Measurements from ENCODE around the gene MSI2. TPM values are rescaled to one million over a fixed set of nuclear protein-coding genes. Genes with fewer than 3 reads are reported as not detected.

MSI2 gene
- total RNA-seq, 1 donor from 2014 or later, result 60.6 TPM

DNA sequence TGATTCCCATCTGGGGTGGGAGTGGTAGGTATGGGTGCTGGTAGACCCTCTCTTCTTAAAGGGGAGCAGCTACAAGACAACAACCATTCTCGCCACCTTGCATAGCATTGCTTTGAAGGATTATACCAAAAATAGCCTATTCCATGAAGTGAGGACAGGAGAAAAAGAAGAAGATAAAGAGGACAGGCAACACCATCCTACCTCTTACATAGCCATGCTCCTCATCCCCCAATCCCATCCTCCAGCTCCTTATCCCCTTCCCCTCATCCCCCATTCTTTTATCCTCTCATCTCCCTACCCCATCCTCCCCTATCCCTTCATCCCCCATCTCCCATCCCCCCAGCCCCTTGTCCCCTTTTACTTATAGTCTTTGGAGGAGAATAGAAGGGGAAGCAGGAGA, 459.7 kb downstream of the MSI2 start:
- DNase-seq (ENCODE audit: low spot score), result no peak
- TF ChIP-seq, protein P1, sequence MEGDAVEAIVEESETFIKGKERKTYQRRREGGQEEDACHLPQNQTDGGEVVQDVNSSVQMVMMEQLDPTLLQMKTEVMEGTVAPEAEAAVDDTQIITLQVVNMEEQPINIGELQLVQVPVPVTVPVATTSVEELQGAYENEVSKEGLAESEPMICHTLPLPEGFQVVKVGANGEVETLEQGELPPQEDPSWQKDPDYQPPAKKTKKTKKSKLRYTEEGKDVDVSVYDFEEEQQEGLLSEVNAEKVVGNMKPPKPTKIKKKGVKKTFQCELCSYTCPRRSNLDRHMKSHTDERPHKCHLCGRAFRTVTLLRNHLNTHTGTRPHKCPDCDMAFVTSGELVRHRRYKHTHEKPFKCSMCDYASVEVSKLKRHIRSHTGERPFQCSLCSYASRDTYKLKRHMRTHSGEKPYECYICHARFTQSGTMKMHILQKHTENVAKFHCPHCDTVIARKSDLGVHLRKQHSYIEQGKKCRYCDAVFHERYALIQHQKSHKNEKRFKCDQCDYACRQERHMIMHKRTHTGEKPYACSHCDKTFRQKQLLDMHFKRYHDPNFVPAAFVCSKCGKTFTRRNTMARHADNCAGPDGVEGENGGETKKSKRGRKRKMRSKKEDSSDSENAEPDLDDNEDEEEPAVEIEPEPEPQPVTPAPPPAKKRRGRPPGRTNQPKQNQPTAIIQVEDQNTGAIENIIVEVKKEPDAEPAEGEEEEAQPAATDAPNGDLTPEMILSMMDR (IDR thresholded peaks at IDR 0.05; ENCODE audit: unreplicated experiment), result no peak
- Mint-ChIP-seq H3K9me3 (ENCODE audit: unreplicated experiment) (no peaks in the 10 kb centered on the region), H3K27ac (ENCODE audit: unreplicated experiment) (no peak overlapping the region), H3K4me1 (ENCODE audit: unreplicated experiment) (no peaks in the 10 kb centered on the region), H3K27me3 (ENCODE audit: unreplicated experiment) (no peaks in the 10 kb centered on the region), H3K36me3 (ENCODE audit: low read depth, unreplicated experiment) (no peaks in the 10 kb centered on the region), H3K4me3 (ENCODE audit: unreplicated experiment) (no peak overlapping the region)

- no peak for DNase-seq (ENCODE audit: low spot score)
- TF ChIP-seq, protein P1 (IDR thresholded peaks at IDR 0.05; ENCODE audit: unreplicated experiment), result no peak
- Mint-ChIP-seq H3K36me3 (ENCODE audit: low read depth, unreplicated experiment) (peaks cover 3% of the 10 kb centered on the region), H3K9me3 (ENCODE audit: unreplicated experiment) (no peaks in the 10 kb centered on the region), H3K4me3 (ENCODE audit: unreplicated experiment) (no peak overlapping the region), H3K4me1 (ENCODE audit: unreplicated experiment) (peaks cover 12% of the 10 kb centered on the region), H3K27me3 (ENCODE audit: unreplicated experiment) (peaks cover 3% of the 10 kb centered on the region), H3K27ac (ENCODE audit: unreplicated experiment) (no peak overlapping the region)
Measured at GRCh38 chr17:57718878-57719277, 462.6 kb downstream of the MSI2 start.

DNA sequence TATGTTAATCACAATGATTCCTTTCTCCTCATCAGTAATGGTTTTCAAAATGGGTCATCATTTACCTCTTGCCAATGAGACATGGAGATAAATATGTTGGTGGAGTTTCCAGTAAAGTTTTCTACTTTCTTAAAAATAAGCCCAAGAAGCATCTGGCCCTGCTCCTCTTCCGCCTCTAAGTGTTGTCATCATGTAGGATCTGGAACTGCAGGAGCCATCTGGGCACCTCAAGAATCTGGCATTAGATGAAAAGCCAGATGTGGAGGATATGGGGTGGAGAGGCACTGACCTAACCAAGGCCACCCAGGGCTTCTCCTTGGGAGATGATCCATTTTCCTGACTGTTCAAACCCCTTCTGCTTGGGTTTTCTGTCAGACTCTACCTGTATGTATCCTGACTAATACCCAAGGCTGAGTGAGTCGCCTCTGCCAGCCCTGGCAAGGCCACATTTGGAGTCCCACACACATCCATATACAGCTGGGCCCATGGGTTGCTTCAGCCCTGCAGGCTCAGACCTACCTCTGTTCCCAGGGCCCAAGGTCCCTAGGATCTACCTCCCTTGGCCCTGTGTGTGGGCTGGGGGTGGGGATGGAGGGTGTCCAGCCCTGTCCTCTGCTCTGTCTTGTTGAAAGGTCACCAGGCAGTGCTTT, 464.2 kb downstream of the MSI2 start:
- H3K36me3 Mint-ChIP-seq (ENCODE audit: low read depth, unreplicated experiment), result peaks cover 3% of the 10 kb centered on the region
- no peak overlapping the region for H3K4me3 Mint-ChIP-seq (ENCODE audit: unreplicated experiment)
- no peak for DNase-seq (ENCODE audit: low spot score)
- peaks cover 3% of the 10 kb centered on the region for H3K27me3 Mint-ChIP-seq (ENCODE audit: unreplicated experiment)
- TF ChIP-seq, protein P1 (IDR thresholded peaks at IDR 0.05; ENCODE audit: unreplicated experiment), result no peak
- H3K27ac Mint-ChIP-seq (ENCODE audit: unreplicated experiment), result no peak overlapping the region
- H3K9me3 Mint-ChIP-seq (ENCODE audit: unreplicated experiment), result no peaks in the 10 kb centered on the region
- peaks cover 12% of the 10 kb centered on the region for H3K4me1 Mint-ChIP-seq (ENCODE audit: unreplicated experiment)

- Mint-ChIP-seq H3K36me3 (ENCODE audit: low read depth, unreplicated experiment) (peaks cover 3% of the 10 kb centered on the region), H3K9me3 (ENCODE audit: unreplicated experiment) (no peaks in the 10 kb centered on the region), H3K27me3 (ENCODE audit: unreplicated experiment) (peaks cover 3% of the 10 kb centered on the region), H3K27ac (ENCODE audit: unreplicated experiment) (no peak overlapping the region), H3K4me3 (ENCODE audit: unreplicated experiment) (no peak overlapping the region), H3K4me1 (ENCODE audit: unreplicated experiment) (peaks cover 12% of the 10 kb centered on the region)
- DNase-seq (ENCODE audit: low spot score), result no peak
- TF ChIP-seq, protein P1 (IDR thresholded peaks at IDR 0.05; ENCODE audit: unreplicated experiment), result no peak
Measured at GRCh38 chr17:57721967-57722703, 465.8 kb downstream of the MSI2 start.

DNA sequence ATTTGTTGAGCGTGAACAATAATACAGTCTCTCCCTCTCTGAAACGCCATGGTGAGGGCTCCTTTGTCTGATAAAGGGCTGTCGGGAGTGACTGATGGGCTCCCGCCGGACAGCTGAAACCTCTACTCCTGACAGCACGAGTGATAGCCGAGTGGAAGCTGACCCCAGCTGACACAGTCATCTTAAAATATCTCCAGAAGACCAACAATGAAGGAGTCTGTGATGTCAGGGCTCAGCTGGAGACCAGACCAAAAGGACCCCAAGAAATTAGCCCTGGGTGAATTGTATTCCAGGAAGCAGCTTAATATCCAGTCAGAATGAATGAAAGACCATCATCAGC, 466.4 kb downstream of the MSI2 start:
- Mint-ChIP-seq H3K27me3 (ENCODE audit: unreplicated experiment) (peaks cover 3% of the 10 kb centered on the region), H3K9me3 (ENCODE audit: unreplicated experiment) (no peaks in the 10 kb centered on the region), H3K27ac (ENCODE audit: unreplicated experiment) (no peak overlapping the region), H3K4me3 (ENCODE audit: unreplicated experiment) (no peak overlapping the region), H3K4me1 (ENCODE audit: unreplicated experiment) (peaks cover 12% of the 10 kb centered on the region), H3K36me3 (ENCODE audit: low read depth, unreplicated experiment) (peaks cover 3% of the 10 kb centered on the region)
- DNase-seq (ENCODE audit: low spot score), result no peak
- TF ChIP-seq, protein P1 (IDR thresholded peaks at IDR 0.05; ENCODE audit: unreplicated experiment), result no peak

Data from endothelial cell (in vitro differentiated cells).